Coronary artery (tissue), 2 donors: ENCODE data around the gene SCGN.

ENCODE experiments used
- DNase-seq: peaks from one replicate; pipeline ENCODE4 v3.0.0-alpha.2; 2017; ENCODE audit warnings: low spot score
- H3K27ac ChIP-seq, 2 donors: fragments of 200-600 bp; sonication (generic); one replicate each; pipeline ENCODE4 v1.5.1; 2016 to 2019
- H3K4me3 ChIP-seq: fragments of 200-600 bp; sonication (generic); 2 replicates; pipeline ENCODE4 v1.5.1; 2016; ENCODE audit warnings: mild to moderate bottlenecking, moderate library complexity
- CTCF ChIP-seq: fragments of 200-600 bp; sonication (generic); IDR thresholded peaks from one replicate; pipeline ENCODE4 v1.5.1; 2019; ENCODE audit warnings: antibody characterized with exemption

SCGN gene

GRCh38 chr6:25701807-25702206 is 49.8 kb downstream of the SCGN start:
- Histone ChIP-seq H3K4me3 (no peak overlapping the region), H3K27ac (no peak overlapping the region)
- DNase-seq, result no peak
- TF ChIP-seq CTCF, result no peak

GRCh38 chr6:25703005-25703404 is 51.0 kb downstream of the SCGN start:
- DNase-seq, result no peak
- Histone ChIP-seq H3K27ac (no peak overlapping the region), H3K4me3 (no peak overlapping the region)
- TF ChIP-seq CTCF, result no peak

- no peak for DNase-seq
- no peak for TF ChIP-seq CTCF
- Histone ChIP-seq H3K4me3 (no peak overlapping the region), H3K27ac (no peak overlapping the region)
These were observed 52.0 kb downstream of the SCGN start for GRCh38 chr6:25704001-25704400.

- no peak for DNase-seq
- no peak for TF ChIP-seq CTCF
- no peak overlapping the region for H3K4me3 ChIP-seq
- no peak overlapping the region for H3K27ac ChIP-seq
These were observed 54.4 kb downstream of the SCGN start for GRCh38 chr6:25706314-25707014.

- Histone ChIP-seq H3K4me3 (no peak overlapping the region), H3K27ac (no peak overlapping the region)
- DNase-seq, result no peak
- no peak for TF ChIP-seq CTCF
These were observed 57.7 kb downstream of the SCGN start for GRCh38 chr6:25709761-25710160.

GRCh38 chr6:25710287-25710686 is 58.3 kb downstream of the SCGN start:
- H3K4me3 ChIP-seq, result no peak overlapping the region
- H3K27ac ChIP-seq, result no peak overlapping the region
- no peak for DNase-seq
- TF ChIP-seq CTCF, result no peak

- no peak for DNase-seq
- Histone ChIP-seq H3K4me3 (no peak overlapping the region), H3K27ac (no peak overlapping the region)
- no peak for TF ChIP-seq CTCF
These were observed 61.8 kb downstream of the SCGN start for GRCh38 chr6:25713824-25714223.
